IPS-NIHi7 (cell line): Measurements from ENCODE around the gene IGSF23.
"Not testable (repeated sequence)": the region's sequence is repeated elsewhere in the genome, so short reads cannot be mapped to it uniquely, and the experiment has no call there.

Experiments
- DNase-seq: peaks from one replicate; pipeline ENCODE4 v3.0.0; 2012; ENCODE audit warnings: mixed read lengths; ENCODE audit errors: extremely low spot score

IGSF23 gene

DNA sequence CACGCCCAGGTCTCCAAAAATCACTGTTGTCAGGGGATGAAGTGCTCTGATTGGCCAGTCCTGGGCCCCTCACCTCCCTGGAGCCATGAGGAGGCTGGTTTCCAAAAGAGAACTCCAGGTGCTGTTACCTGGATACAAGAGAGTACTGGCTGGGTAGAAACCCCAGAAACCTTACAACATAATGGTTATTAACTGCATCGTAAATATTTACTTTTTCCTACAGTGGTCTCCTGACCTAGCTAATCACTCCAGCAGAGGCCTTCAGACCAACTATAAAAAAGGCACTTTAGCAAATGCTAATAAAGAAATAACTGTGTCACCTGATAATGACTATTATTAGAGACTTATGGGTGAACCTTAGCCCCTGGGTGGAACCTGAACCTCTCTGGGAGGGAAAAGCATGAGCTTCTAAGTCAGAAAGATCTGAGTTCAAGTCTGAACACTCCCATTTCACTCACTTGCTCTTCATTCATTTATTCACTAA is 1.5 kb upstream of the IGSF23 start:
- no peak for DNase-seq

DNA sequence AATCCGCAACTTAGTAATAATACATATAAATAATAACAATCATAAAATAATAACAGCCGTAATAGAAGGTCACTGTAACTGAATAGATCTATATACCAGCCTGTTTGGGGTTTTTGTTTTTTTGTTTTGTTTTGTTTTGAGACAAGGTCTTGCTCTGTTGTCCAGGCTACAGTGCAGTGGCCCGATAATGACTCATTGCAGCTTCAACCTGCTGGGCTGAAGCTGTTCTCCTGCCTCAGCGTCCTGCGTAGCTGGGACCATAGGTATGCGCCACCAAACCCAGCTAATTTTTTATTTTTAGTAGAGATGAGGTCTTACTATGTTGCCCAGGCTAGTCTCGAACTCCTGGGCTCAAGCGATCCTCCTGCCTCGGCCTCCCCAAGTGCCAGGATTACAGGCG is 950 bp downstream of the IGSF23 start:
- DNase-seq = no peak

DNA sequence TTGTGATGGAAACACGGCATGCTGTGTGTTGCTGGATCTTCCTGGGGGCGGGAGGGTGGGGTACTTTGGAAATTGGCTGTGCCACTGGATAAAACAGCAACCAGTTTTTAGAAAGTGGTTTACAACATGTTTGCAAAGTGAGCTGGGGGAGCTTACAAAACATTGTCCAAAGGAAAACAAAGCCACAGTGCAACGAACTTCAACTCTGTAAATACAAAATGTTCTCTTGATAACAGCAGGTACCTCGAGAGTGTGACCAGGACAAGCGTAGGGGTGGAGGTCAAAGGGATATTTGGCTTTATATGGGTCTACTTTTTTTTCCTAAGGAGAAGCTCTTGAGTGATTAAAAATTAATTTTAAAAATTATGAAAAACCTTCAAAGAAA is 2.5 kb downstream of the IGSF23 start:
- no peak for DNase-seq

DNA sequence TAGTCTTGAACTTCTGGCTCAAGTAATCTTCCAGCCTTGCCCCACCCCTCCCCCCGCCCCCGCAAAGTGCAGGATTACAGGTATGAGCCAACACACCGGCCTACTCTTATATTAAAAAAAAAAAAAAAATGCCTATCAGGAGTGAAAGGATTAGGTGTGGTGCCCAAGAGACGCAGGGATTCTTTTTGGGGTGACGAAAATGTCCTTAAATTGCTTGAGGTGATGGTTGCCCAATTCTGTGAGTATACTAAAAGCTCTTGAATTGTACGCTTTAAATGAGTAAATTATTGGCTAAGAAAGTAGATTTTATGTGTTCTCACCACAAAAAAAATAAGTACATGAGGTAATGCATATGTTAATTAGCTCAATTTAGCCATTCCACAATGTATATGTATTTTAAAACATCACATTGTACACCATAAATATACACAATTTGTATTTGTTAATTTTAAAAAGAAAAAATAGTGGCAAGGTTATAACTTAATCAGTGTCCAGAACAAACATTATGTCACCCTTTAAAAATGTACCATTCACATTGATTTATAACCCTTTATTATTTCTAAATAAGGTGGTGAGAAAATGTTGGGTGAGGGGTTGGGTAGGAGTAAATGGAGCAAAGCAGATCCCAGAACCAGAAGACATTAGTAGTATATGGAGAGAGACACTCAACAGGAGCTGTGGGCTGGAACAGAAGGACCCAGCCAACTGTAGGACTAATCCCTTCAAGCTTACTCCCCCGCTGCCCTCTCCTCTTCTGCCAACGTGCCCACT is 3.9 kb downstream of the IGSF23 start:
- no peak for DNase-seq

DNA sequence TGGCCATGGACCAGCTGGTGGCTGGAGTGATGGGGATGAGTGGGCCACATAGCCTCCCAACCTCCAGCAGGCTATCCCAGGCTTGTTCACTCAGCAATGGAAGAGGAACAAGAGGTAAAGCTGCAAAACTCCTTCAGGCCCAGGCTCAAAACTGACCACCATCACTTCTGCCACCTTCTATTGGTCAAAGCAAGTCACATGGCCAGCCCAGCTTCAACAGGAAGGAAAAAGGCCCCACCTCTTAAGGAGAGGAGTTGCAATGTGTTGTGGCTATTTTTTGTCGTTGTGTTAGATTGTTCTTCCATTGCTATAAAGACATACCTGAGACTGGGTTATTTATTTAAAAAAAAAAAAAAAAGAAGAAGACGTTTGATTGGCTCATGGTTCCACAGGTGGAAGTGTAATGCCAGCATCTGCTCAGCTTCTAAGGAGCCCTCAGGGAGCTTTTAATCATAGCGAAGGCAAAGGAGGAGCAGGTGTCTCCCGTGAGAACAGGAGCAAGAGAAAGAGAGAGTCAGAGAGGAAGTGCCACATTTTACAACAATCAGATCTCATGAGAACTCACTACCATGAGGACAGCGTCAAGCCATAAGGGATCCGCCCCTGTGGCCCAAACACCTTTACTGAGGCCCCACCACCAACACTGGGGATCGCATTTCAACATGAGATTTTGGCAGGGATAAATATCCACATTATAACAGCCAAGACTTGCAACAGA is 5.4 kb downstream of the IGSF23 start:
- no peak for DNase-seq

DNA sequence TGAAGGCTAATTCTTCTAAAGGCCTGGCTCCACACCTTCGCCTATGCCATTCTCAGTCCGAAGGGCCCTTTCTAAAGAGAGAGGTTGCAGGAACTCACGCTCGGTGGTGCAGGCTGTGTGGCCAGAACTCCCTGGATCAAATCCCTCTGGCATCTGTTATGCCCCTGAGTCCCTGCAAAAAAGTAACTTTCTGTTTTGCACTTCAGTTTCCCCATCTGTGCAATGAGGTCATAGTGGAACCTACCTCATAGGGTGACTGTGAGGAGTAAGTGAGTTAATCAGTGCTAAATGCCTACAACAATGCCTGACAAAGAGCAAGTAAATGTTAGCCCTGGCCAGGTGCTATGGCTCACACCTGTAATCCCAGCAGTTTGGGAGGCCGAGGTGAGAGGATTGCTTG is 7.3 kb downstream of the IGSF23 start:
- no peak for DNase-seq

DNA sequence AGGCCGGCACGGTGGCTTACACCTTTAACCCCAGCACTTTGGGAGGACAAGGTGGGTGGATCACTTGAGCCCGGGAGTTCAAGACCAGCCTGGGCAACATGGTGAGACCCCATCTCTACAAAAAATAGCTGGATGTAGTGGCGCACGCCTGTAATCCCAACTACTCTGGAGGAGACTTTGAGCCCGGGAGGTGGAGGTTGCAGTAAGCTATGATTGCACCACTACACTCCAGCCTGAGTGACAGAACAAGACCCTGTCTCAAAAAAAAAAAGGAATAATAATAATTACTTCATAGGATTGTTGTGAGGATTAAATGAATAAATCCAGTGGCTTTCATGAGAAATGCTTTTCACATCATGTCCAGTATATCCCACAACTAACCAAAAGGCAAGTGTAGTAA is 8.0 kb downstream of the IGSF23 start:
- no peak for DNase-seq

DNA sequence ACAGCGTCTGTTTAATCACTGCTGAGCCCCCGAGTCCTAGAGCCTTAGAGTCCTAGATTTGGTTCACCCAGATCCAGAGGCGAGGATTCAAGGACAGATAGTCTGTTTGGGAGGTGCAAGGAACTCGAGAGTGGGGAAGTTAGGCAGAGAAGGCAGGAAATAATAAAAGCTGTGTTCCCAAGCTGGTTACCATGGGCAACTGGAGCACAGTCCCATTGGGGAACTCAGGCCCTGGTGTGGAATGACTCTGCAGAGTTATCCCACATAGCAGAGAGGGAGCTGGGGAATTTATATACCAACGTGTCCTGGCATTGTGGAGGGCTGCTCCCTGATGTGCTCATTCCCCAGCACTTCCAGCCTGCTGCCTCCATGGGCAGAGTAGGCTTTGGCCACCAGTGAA is 9.7 kb downstream of the IGSF23 start:
- DNase-seq = no peak

DNA sequence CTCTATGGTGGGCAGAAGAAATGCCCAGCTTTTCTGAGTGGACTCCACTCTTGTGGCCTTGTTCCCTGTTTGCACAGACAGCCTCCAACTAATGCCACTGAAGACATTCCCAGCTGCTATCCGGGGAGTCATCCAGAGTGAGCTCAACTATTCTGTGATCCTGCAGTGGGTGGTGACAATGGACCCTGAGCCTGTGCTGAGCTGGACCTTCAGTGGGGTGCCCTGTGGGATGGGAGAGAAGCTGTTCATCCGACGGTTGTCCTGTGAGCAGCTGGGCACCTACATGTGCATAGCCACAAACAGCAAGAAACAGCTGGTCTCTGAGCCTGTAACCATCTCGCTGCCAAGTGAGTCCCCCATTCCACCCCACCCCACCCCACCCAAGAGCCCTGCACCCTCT is 10.3 kb downstream of the IGSF23 start:
- DNase-seq = no peak

DNA sequence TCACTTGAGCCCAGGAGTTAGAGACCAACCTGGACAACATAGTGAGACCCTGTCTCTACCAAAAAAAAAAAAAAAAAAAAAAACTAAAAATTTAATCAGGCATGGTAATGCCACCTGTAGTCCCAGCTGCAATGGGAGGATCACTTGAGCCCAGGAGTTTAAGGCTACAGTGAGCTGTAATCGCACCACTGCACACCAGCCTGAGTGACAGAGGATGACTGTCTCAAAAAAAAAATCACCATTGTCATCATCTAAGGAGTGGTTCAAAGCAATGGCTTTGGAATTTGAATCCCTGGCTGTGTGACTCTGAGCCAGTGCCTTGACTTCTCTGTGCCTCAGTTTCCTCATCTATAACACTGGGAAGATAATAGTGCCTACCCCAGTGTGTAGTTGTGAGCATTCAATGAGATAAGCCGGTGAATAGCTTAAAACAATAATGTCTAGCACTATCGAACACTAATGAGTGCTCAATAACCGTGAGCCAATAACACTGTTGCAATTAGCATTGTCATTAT is 11.5 kb downstream of the IGSF23 start:
- no peak for DNase-seq

DNA sequence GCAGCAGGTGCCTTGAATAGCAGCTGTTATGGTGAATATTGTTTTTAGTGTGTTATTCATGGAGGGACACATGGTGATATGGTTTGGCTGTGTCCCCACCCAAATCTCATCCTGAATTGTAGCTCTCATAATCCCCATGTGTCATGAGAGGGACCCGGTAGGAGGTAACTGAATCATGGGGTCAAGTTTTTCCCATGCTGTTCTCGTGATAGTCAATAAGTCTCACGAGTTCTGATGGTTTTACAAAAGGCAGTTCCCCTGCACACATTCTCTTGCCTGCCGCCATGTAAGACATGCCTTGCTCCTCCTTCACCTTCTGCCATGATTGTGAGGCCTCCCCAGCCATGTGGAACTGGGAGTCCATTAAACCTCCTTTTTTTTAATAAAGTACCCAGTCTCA is 12.3 kb downstream of the IGSF23 start:
- not testable (repeated sequence) for DNase-seq

DNA sequence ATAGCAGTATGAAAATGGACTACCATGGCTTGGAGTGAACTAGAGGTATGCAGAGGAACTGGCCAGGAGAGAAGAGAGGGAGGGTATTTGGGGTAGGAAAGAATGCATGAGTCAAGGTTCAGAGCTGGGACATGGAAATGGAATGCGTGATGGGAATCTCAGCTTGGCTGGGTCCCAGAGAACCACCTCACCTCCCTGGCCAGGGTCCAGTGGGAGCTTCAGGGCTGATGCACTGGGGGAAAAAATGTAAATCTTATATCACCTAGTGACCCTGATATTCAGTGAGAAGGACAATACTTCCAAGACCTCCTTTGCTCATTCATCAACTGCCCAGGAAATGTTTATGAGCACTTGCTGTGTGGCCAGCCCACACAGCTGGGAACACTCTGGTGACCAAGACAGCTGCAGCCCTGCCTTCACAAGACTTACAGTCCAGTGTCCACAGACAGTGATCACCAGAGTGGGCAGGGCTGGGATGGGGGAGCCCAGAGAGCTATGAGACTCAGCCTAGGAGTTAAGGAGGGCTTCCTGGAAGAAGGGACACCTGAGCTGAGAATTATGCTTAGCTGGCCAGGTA is 12.8 kb downstream of the IGSF23 start:
- DNase-seq = no peak

DNA sequence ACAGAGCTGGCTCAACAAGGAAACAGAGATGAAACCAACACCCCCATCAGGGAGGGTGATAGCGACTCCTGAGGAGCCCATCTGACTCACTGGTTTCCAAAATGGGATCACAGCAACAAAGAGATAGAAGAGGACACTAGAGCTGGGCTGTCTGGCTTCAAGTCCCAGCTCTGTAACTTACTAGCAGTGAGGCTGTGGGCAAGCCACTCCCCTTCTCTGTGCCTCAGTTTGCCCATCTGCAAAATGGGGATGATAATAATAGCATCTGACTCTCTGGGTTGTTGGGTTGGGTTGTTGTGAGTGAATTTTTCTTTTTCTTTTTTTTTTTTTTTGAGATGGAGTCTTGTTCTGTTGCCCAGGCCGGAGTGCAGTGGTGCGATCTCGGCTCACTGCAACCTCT is 14.3 kb downstream of the IGSF23 start:
- no peak for DNase-seq

DNA sequence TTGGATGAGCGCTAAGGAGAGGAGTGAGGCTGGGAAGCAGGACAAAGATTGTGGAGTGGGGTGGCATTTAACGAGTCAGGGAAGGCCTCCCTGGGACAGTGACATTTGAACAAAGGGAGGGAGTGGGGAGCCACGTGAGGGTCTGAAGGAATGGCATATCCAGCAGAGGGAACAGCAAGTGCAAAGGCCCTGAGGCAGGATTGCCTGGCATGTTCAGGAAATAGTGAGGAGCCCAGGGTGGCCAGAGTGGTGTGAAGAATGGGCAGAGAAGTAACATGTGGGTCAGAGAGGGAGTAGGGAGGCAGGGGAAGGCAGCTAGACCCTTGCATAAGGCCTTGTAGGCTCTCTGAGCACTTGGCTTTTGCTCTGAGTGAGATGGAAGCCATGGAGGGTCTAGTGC is 15.4 kb downstream of the IGSF23 start:
- DNase-seq = no peak

DNA sequence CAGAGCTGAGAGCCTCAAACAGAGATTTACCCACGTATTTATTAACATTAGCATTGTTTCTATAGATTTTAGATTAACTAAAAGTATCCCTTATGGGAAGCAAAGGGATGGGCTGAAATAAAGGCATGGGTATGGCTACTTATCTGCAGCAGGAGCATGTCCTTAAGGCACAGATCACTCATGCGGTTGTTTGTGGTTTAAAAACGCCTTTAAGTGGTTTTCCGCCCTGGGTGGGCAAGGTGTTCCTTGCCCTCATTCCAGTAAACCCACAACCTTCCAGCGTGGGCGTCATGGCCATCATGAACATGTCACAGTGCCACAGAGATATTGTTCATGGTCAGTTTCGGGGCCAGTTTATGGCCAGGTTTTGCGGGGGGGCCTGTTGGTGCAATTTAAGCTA is 18.2 kb downstream of the IGSF23 start:
- not testable (repeated sequence) for DNase-seq

DNA sequence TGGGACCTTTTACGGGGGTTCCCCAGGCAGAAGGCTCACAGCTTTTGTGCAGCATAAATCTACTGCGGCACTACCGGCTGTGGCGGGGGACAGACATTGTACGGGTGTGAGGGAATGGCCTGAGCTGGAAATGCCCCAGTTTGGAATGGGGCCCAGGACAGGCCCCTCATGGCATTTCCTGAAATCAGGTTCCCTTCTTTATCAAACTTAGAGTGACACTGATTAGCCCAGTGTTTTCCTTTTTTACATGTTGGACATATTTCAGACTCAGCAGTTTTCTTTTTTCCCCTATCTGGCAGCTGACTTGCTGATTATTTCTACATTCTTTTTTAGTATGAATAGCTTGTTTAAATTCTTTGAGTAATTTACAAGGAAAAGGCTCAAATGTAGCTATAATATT is 20.7 kb downstream of the IGSF23 start:
- not testable (repeated sequence) for DNase-seq

DNA sequence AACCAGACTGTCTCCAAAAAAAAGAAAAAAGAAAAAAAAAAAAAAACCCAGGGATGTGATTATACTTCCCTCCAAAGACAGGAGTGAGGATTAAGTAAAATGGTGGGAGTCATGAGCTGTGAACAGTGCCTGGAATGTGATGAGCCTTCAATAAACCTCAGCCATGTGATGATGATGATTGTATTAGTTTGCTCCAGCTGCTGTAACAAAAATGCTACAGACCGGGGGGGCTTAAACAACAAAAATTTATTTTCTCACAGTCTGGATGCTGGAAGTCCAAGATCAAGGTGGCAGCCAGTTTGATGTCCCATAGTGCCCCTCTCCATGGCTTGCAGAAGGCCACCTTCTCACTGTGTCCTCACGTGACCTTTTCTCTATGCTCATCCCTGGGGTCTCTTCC is 21.4 kb downstream of the IGSF23 start:
- DNase-seq = no peak

DNA sequence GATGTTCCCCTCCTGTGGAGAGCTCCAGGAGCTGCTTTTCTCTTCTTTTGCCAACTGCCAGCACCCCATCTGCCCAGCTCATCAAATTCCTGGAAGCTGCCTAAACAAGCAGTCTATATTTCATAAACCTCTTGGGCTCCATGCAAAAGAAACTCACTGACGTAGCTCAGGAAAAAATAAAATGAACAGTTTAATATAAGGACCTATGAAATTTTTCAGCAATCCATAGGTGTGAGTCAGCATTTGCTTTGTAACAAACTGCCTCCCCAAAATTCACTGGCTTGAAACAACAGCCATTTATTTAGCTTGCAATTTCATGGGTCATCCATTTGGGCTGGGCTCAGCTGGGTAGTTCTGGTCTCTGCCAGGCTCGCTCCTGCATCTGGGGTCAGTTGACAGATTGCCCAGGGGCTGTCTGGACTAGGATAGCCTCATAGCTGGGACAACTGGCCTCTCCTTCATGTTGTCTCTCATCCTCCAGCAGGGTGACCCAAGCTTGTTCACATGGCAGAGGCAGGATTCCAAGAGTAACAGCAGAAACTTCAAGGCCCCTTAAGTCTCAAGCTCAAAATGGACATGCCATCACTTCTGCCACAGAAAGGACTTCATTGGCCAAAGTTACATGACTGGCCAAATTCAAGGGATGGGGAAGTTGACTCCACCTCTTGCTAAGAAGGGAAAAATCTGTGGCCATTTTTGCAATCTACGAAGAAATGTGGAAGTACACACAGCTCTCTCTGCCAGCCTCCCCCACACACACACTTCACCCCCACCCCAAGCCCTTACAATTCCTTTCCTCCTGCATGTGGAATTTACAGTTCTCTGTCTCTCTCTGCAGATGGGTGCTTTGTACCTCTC is 22.4 kb downstream of the IGSF23 start:
- DNase-seq = no peak

DNA sequence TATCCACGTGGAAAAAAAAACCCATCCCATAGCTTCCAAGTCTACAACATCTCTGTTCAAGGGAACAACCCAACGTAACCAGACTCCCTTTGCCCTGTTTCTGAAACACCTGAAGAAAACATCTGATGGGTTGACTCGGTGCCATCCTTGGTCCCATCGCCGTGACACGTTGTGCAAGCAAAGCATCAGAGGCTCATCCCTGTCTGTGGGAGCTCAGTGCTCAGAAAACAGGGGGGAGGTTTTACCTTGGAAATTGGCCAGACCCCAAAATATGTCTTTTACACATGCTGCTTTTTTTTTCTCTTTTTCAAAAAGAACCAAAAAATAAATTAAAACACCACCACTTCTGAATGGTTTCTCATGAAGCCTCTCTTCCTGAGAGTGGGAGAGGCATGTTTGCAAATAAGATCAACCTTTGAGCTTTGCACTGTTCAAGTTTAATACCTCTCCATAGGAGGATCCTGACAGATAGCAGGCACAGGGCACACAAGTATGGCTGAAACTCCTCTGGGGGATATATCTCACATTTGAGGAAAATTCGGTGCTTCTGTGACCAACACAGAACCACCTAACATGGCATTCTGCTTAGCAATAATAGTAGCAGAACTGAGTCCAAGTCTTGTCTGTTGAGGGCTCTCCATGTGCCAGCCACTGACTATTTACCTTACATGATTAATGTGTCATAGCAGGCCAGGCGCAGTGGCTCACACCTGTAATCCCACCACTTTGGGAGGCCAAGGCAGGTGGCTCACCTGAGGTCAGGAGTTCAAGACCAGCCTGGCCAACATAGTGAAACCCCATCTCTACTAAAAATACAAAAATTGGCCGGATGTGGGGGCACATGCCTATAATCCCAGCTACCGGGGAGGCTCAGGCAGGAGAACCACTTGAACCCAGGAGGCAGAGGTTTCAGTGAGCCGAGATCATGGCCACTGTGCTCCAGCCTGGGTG is 23.4 kb downstream of the IGSF23 start:
- DNase-seq = no peak

DNA sequence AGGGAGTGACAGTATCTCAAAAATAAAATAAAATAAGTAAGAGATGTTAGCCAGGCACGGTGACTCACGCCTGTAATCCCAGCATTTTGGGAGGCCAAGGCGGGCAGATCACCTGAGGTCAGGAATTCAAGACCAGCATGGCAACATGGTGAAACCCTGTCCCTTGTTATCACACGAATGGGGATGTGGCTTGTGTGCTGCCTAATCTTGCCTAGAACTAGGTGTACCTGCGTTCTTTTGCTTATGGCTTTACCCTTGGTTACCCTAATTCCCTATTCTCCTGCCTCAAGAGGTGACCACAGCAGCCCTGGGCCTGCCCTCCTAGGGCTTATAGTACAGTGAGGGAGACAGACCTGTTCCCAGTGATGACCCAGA is 24.0 kb downstream of the IGSF23 start:
- no peak for DNase-seq

DNA sequence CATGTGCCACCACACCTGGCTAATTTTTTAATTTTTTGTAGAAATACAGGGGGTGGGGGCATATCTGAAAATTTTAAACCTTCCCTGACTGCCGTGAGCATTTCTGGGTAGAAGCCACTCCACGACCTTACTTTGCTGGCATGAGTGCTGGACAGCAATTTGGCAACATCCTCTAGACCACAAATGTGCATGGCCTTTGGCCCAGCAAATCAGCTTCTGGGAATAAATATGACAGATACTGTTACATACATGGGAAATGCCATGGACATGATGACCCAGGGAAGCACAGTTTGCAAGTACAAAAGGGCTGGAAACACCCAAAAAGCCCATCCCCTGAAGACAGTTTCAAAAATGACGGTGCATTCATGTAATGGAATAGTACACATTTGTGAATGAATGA is 27.2 kb downstream of the IGSF23 start:
- no peak for DNase-seq
